ENCODE measurements around the gene ADRM1.

The ADRM1 gene

DNA sequence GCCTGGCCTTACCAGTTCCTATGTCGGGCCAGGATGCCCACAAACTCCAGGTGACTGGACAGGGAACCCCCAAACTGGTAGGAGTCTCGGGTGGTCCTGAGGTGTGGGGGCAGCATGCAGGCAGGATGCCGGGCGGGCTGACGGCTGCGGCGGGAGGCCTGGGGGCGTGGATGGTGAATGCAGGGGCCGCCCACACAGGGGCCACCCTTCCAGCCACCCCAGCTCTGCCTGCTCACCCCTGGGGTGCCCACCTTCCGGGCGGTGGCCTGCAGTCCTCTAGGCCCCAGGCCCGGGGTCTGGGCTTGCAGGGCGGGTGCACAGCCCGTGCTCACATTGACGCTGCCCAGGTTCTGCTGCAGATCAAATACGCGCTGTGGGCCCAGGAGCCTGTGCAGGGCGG lies 8.4 kb downstream of the ADRM1 start:
- DNase-seq, result no peak
- H3K4me3 ChIP-seq (ENCODE audit: low read depth, low read length), result no peak overlapping the region
- H3K27me3 ChIP-seq (replicated peaks), result no peaks in the 10 kb centered on the region
- peaks cover 92% of the 10 kb centered on the region for H3K36me3 ChIP-seq (replicated peaks)
- in situ Hi-C loops (cut with HindIII; ENCODE audit: low pct_ligation_motif_present, low sequenced_read_pairs), result no loop called here
- TF ChIP-seq, protein P1, sequence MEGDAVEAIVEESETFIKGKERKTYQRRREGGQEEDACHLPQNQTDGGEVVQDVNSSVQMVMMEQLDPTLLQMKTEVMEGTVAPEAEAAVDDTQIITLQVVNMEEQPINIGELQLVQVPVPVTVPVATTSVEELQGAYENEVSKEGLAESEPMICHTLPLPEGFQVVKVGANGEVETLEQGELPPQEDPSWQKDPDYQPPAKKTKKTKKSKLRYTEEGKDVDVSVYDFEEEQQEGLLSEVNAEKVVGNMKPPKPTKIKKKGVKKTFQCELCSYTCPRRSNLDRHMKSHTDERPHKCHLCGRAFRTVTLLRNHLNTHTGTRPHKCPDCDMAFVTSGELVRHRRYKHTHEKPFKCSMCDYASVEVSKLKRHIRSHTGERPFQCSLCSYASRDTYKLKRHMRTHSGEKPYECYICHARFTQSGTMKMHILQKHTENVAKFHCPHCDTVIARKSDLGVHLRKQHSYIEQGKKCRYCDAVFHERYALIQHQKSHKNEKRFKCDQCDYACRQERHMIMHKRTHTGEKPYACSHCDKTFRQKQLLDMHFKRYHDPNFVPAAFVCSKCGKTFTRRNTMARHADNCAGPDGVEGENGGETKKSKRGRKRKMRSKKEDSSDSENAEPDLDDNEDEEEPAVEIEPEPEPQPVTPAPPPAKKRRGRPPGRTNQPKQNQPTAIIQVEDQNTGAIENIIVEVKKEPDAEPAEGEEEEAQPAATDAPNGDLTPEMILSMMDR (IDR thresholded peaks at IDR 0.05; ENCODE audit: low read depth, low read length, missing control alignments), result no peak
- H3K27ac ChIP-seq, result no peak overlapping the region

DNA sequence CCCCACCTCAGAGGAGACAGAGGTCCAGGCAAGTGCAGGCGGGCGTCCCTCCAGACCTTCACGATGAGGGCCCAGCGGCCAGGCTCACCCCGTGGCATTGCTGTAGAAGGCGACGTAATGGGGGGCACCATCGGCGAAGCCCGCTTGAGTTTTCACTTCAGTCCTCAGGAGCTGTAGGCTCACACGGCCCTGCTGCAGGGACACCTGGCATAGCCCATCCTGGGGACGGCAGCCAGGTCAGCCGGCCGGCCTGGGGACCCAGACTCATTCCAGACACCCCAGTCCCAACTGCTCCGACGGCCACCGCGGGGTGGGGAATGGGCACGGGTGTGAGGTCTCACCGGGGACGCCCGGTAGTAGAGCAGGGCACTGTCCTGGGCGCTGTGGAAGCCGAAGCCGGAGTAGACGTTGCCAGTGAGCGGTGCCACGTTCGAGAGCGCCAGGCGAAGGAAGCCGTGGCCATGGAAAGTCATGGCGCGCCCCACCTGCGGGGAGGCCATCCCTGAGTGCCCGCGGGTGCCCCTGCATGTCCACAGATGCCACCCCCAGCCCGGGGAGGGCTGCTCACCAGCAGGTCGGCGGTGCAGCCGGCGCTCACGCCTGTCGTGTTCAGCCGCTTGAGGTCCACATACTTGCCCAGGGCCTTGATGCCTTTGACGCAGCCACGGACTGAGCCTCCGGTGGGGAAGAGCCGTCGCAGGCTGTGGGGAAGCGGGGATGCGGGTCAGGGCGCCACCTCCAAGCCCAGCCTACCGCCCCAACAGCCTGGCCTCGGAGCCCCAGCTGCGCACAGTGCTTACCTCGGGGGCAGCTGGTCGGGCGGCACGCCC lies 9.2 kb downstream of the ADRM1 start:
- DNase-seq, result no peak
- H3K4me3 ChIP-seq (ENCODE audit: low read depth, low read length), result no peak overlapping the region
- H3K27me3 ChIP-seq (replicated peaks), result no peaks in the 10 kb centered on the region
- no peak overlapping the region for H3K27ac ChIP-seq
- H3K36me3 ChIP-seq (replicated peaks), result peaks cover 92% of the 10 kb centered on the region
- TF ChIP-seq, protein P1 (IDR thresholded peaks at IDR 0.05; ENCODE audit: low read depth, low read length, missing control alignments), result no peak
- in situ Hi-C loops (cut with HindIII; ENCODE audit: low pct_ligation_motif_present, low sequenced_read_pairs), result no loop called here

DNA sequence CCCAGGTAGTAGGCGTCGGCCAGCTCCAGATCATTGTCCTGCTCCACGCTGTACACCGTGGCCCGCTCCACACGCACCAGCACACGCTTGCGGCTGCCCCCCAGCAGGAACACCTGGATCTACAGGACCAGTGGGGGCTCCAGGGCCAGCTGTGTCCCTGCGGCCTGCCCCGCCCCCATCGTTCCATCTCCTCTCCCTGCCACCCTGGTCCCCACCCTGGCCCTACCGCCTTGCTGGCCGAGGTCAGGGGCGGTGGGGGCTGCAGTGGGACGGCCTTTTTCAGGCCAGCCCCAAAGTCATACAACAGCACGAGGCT lies 9.8 kb downstream of the ADRM1 start:
- DNase-seq, result no peak
- H3K36me3 ChIP-seq (replicated peaks), result peaks cover 92% of the 10 kb centered on the region
- H3K27me3 ChIP-seq (replicated peaks), result no peaks in the 10 kb centered on the region
- TF ChIP-seq, protein P1 (IDR thresholded peaks at IDR 0.05; ENCODE audit: low read depth, low read length, missing control alignments), result no peak
- no peak overlapping the region for H3K27ac ChIP-seq
- in situ Hi-C loops (cut with HindIII; ENCODE audit: low pct_ligation_motif_present, low sequenced_read_pairs), result no loop called here
- H3K4me3 ChIP-seq (ENCODE audit: low read depth, low read length), result no peak overlapping the region

DNA sequence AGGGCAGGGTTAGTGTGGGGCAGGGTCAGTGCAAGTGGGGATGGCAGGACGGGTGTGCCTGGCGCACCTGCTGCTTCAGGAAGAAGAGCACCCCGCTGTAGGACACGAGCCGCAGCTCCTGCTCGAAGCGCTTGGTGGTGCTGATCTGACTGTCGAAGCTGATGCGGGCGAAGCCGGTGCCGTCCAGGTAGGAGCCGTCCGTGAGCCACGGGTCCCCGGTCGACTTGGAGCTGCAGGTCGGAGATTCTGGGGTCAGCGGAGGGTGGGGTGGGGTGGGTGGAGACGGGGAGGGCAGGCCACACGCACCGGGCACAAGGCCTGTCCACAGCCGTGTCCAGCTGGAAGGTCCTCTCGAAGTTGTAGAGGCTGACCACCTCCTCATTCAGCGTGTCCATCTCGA lies 10.2 kb downstream of the ADRM1 start:
- H3K4me3 ChIP-seq (ENCODE audit: low read depth, low read length), result no peak overlapping the region
- TF ChIP-seq, protein P1 (IDR thresholded peaks at IDR 0.05; ENCODE audit: low read depth, low read length, missing control alignments), result no peak
- in situ Hi-C loops (cut with HindIII; ENCODE audit: low pct_ligation_motif_present, low sequenced_read_pairs), result no loop called here

DNA sequence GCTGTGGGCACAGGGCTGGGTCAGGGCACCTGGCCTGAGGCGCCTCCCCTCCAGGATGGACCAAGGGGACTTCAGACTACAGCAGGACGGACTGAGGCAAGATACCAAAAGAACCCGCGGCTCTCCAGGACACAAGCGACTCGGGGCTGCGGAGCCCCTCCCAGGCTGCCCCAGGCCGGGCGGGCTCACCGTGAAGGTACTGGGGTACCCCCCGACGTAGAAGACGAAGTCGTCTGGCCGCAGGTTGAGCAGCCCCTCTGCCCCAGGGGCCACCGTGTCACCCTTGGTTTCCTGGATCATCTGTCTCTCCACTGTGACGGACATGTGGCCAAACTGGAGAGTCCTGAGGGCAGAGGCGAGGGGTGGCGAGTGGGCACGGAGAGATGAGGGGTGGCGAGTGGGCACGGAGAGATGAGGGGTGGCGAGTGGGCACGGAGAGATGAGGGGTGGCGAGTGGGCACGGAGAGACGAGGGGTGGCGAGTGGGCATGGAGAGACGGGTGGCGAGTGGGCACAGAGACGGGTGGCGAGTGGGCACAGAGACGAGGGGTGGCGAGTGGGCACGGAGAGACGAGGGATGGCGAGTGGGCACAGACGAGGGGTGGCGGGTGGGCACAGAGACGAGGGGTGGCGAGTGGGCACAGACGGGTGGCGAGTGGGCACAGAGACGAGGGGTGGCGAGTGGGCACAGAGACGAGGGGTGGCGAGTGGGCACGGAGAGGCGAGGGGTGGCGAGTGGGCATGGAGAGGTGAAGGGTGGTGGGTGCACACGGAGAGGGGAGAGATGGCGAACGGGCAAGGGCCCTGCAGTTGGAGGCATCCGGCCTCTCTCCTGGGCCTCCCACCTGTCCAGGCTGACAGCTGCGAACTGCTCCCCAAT lies 10.9 kb downstream of the ADRM1 start:
- no peak overlapping the region for H3K27ac ChIP-seq
- H3K36me3 ChIP-seq (replicated peaks), result peaks cover 84% of the 10 kb centered on the region
- H3K4me3 ChIP-seq (ENCODE audit: low read depth, low read length), result no peak overlapping the region
- TF ChIP-seq, protein P1 (IDR thresholded peaks at IDR 0.05; ENCODE audit: low read depth, low read length, missing control alignments), result no peak
- DNase-seq, result no peak
- in situ Hi-C loops (cut with HindIII; ENCODE audit: low pct_ligation_motif_present, low sequenced_read_pairs), result no loop called here
- no peaks in the 10 kb centered on the region for H3K27me3 ChIP-seq (replicated peaks)

More for the DNA sequence above, 10.2 kb downstream of the ADRM1 start:
- DNase-seq, result no peak
- Histone ChIP-seq H3K27ac (no peak overlapping the region), H3K27me3 (replicated peaks) (no peaks in the 10 kb centered on the region), H3K36me3 (replicated peaks) (peaks cover 88% of the 10 kb centered on the region)
